GM21528 (cell line): Measurements from ENCODE around the gene MLPH.

Source experiments
- ATAC-seq: cut with Tn5 transposase; IDR thresholded peaks from one replicate; pipeline ENCODE4 v1.9.1; 2021; ENCODE audit warnings: mild to moderate bottlenecking, moderate library complexity; ENCODE audit not compliant: unreplicated experiment, low FRiP score

MLPH gene

GRCh38 chr2:237558961-237559641 is 72.0 kb downstream of the MLPH start:
- no peak for ATAC-seq

GRCh38 chr2:237561221-237561620 is 74.2 kb downstream of the MLPH start:
- ATAC-seq: no peak

GRCh38 chr2:237563816-237564215 is 76.8 kb downstream of the MLPH start:
- no peak for ATAC-seq

GRCh38 chr2:237564526-237565131 is 77.6 kb downstream of the MLPH start:
- no peak for ATAC-seq

- ATAC-seq: no peak
Measured at GRCh38 chr2:237565974-237566373, 78.9 kb downstream of the MLPH start.

GRCh38 chr2:237566401-237567235 is 79.6 kb downstream of the MLPH start, which contains the start of gene PRLH:
PRLH (plus strand) TSS chr2:237566574; CDS start chr2:237566574, 0 bp downstream.
- no peak for ATAC-seq

- ATAC-seq: no peak
Measured at GRCh38 chr2:237567276-237568029, 80.4 kb downstream of the MLPH start.

GRCh38 chr2:237568121-237568660 is 81.1 kb downstream of the MLPH start:
- ATAC-seq: no peak

- ATAC-seq: no peak
Measured at GRCh38 chr2:237569041-237569440, 82.0 kb downstream of the MLPH start.

- no peak for ATAC-seq
Measured at GRCh38 chr2:237569896-237570295, 82.8 kb downstream of the MLPH start.

- no peak for ATAC-seq
Measured at GRCh38 chr2:237570776-237571335, 83.8 kb downstream of the MLPH start.

- ATAC-seq: no peak
Measured at GRCh38 chr2:237571551-237571950, 84.5 kb downstream of the MLPH start.

- ATAC-seq: peak; percentile 71
Measured at GRCh38 chr2:237572021-237572741, 85.1 kb downstream of the MLPH start.

GRCh38 chr2:237572742-237573101 is 85.7 kb downstream of the MLPH start:
- no peak for ATAC-seq

- ATAC-seq: no peak
Measured at GRCh38 chr2:237573721-237574415, 86.8 kb downstream of the MLPH start.

- ATAC-seq: no peak
Measured at GRCh38 chr2:237574467-237574866, 87.4 kb downstream of the MLPH start.

GRCh38 chr2:237574894-237575868 is 88.1 kb downstream of the MLPH start:
- ATAC-seq: no peak
